Measurements from ENCODE around the gene PCSK6.
"Not testable (repeated sequence)": the region's sequence is repeated elsewhere in the genome, so short reads cannot be mapped to it uniquely, and the experiment has no call there.

The PCSK6 gene

GRCh38 chr15:101461097-101461496 lies 28.4 kb downstream of the PCSK6 start:
- Histone ChIP-seq H3K9ac (ENCODE audit: low read depth in 1 of 2, low read length in 2 of 2) (no peak overlapping the region), H3K36me3 (ENCODE audit: control insufficient read depth in 2 of 2, insufficient read depth in 2 of 2, low read length in 2 of 2) (no peaks in the 10 kb centered on the region), H3K9me3 (ENCODE audit: control insufficient read depth in 2 of 2, low read length in 2 of 2) (no peaks in the 10 kb centered on the region), H3K27ac (ENCODE audit: low read depth in 2 of 2, low read length in 2 of 2) (no peak overlapping the region), H3K27me3 (ENCODE audit: control insufficient read depth in 2 of 2, insufficient read depth in 2 of 2, low read length in 2 of 2) (no peaks in the 10 kb centered on the region), H3K4me3 (ENCODE audit: low read length in 2 of 2) (no peak overlapping the region), H3K4me1 (ENCODE audit: control insufficient read depth in 2 of 2, insufficient read depth in 2 of 2, low read length in 2 of 2) (peaks cover 0 to 7% of the 10 kb centered on the region in 2 donors)

- Histone ChIP-seq H3K27me3 (ENCODE audit: control insufficient read depth in 2 of 2, insufficient read depth in 2 of 2, low read length in 2 of 2) (no peaks in the 10 kb centered on the region), H3K9ac (ENCODE audit: low read depth in 1 of 2, low read length in 2 of 2) (no peak overlapping the region), H3K9me3 (ENCODE audit: control insufficient read depth in 2 of 2, low read length in 2 of 2) (no peaks in the 10 kb centered on the region), H3K4me1 (ENCODE audit: control insufficient read depth in 2 of 2, insufficient read depth in 2 of 2, low read length in 2 of 2) (peaks cover 0 to 7% of the 10 kb centered on the region in 2 donors), H3K4me3 (ENCODE audit: low read length in 2 of 2) (no peak overlapping the region), H3K27ac (ENCODE audit: low read depth in 2 of 2, low read length in 2 of 2) (peak overlapping the region in 1 of 2 donors; percentile 27), H3K36me3 (ENCODE audit: control insufficient read depth in 2 of 2, insufficient read depth in 2 of 2, low read length in 2 of 2) (no peaks in the 10 kb centered on the region)
Observed at GRCh38 chr15:101459579-101460300, 29.8 kb downstream of the PCSK6 start.

GRCh38 chr15:101458908-101459578 lies 30.5 kb downstream of the PCSK6 start:
- Histone ChIP-seq H3K9me3 (ENCODE audit: control insufficient read depth in 2 of 2, low read length in 2 of 2) (no peaks in the 10 kb centered on the region), H3K4me3 (ENCODE audit: low read length in 2 of 2) (no peak overlapping the region), H3K36me3 (ENCODE audit: control insufficient read depth in 2 of 2, insufficient read depth in 2 of 2, low read length in 2 of 2) (no peaks in the 10 kb centered on the region), H3K27ac (ENCODE audit: low read depth in 2 of 2, low read length in 2 of 2) (peak overlapping the region; percentile 3 to 57), H3K9ac (ENCODE audit: low read depth in 1 of 2, low read length in 2 of 2) (no peak overlapping the region), H3K4me1 (ENCODE audit: control insufficient read depth in 2 of 2, insufficient read depth in 2 of 2, low read length in 2 of 2) (peaks cover 0 to 7% of the 10 kb centered on the region in 2 donors), H3K27me3 (ENCODE audit: control insufficient read depth in 2 of 2, insufficient read depth in 2 of 2, low read length in 2 of 2) (no peaks in the 10 kb centered on the region)

DNA sequence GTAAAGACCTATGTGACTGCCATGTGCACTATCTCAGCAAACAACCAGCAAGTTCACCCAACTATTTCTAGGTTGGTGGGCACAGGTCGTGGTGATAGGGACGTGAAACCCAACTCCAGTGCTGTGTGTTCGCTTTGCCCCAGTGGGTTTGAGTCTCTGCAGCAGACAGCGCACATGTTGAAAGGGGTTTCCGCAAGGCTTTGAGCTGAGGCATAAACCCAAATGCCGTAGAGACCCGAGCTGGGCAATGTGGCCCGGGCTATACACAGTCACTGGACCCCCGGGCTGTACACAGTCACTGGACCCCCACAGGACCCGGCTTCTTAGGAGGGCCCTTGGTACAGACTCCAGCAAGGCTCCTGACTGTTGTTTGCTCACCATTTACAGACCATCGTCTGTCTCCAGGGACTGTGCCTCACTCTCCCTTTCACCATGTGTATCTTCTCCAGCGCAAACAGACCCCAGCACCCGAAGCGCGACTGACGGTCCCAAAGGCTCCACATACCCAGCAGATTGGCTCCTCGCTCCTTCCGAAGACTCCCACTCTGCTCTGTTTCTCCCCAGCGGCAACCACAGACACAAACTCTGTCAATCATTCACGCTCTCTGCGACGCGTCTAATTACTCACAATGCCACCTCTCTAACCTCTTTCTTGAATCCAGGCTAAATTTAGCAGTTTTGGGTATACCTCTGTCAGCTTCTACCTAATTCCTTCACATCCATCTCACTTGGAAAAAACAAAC lies 31.2 kb downstream of the PCSK6 start:
- Histone ChIP-seq H3K9ac (ENCODE audit: low read depth in 1 of 2, low read length in 2 of 2) (no peak overlapping the region), H3K9me3 (ENCODE audit: control insufficient read depth in 2 of 2, low read length in 2 of 2) (no peaks in the 10 kb centered on the region), H3K4me1 (ENCODE audit: control insufficient read depth in 2 of 2, insufficient read depth in 2 of 2, low read length in 2 of 2) (peaks cover 0 to 3% of the 10 kb centered on the region in 2 donors), H3K27me3 (ENCODE audit: control insufficient read depth in 2 of 2, insufficient read depth in 2 of 2, low read length in 2 of 2) (no peaks in the 10 kb centered on the region), H3K4me3 (ENCODE audit: low read length in 2 of 2) (no peak overlapping the region), H3K27ac (ENCODE audit: low read depth in 2 of 2, low read length in 2 of 2) (peak overlapping the region; percentile 3 to 57), H3K36me3 (ENCODE audit: control insufficient read depth in 2 of 2, insufficient read depth in 2 of 2, low read length in 2 of 2) (no peaks in the 10 kb centered on the region)

GRCh38 chr15:101457696-101458095 lies 31.8 kb downstream of the PCSK6 start:
- H3K9ac ChIP-seq (ENCODE audit: low read depth in 1 of 2, low read length in 2 of 2) = no peak overlapping the region
- no peaks in the 10 kb centered on the region for H3K4me1 ChIP-seq (ENCODE audit: control insufficient read depth in 2 of 2, insufficient read depth in 2 of 2, low read length in 2 of 2)
- no peak overlapping the region for H3K4me3 ChIP-seq (ENCODE audit: low read length in 2 of 2)
- H3K27me3 ChIP-seq (ENCODE audit: control insufficient read depth in 2 of 2, insufficient read depth in 2 of 2, low read length in 2 of 2) = no peaks in the 10 kb centered on the region
- no peaks in the 10 kb centered on the region for H3K36me3 ChIP-seq (ENCODE audit: control insufficient read depth in 2 of 2, insufficient read depth in 2 of 2, low read length in 2 of 2)
- no peak overlapping the region for H3K27ac ChIP-seq (ENCODE audit: low read depth in 2 of 2, low read length in 2 of 2)
- H3K9me3 ChIP-seq (ENCODE audit: control insufficient read depth in 2 of 2, low read length in 2 of 2) = no peaks in the 10 kb centered on the region

DNA sequence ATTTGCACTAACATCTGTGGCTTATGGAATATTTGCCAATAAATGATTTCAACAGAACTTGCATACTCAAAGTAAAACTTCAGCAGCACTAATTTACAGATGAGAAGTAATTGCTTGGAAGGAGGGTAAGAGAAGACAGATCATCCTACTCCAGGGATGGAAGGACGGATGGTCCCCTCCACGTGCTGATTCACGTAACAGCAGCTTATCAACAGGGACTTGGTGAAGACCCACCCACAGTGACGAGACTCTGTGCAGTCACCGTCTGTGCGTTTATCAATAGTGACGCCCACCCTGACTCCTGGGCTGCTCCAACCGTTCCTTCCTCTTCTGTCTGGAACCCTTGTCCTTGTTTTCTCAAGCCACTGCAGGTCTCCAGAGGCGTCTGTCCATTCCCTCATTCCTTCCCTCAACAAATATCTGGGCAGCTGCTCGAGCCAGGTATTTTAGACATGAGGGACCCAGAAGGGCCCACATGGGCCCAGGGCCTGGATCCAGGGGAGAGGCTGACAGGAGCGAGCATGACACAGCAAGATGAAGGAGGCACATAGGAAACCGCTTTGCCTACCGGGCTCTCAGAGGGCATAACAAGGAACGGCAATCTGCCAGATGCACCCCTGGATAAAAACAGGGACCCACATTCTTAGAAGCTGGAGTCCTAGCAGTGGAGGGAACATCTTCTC lies 33.3 kb downstream of the PCSK6 start:
- no peaks in the 10 kb centered on the region for H3K36me3 ChIP-seq (ENCODE audit: control insufficient read depth in 2 of 2, insufficient read depth in 2 of 2, low read length in 2 of 2)
- no peak overlapping the region for H3K9ac ChIP-seq (ENCODE audit: low read depth in 1 of 2, low read length in 2 of 2)
- no peak overlapping the region for H3K4me3 ChIP-seq (ENCODE audit: low read length in 2 of 2)
- no peaks in the 10 kb centered on the region for H3K27me3 ChIP-seq (ENCODE audit: control insufficient read depth in 2 of 2, insufficient read depth in 2 of 2, low read length in 2 of 2)
- H3K9me3 ChIP-seq (ENCODE audit: control insufficient read depth in 2 of 2, low read length in 2 of 2) = no peaks in the 10 kb centered on the region
- H3K27ac ChIP-seq (ENCODE audit: low read depth in 2 of 2, low read length in 2 of 2) = no peak overlapping the region
- no peaks in the 10 kb centered on the region for H3K4me1 ChIP-seq (ENCODE audit: control insufficient read depth in 2 of 2, insufficient read depth in 2 of 2, low read length in 2 of 2)

DNA sequence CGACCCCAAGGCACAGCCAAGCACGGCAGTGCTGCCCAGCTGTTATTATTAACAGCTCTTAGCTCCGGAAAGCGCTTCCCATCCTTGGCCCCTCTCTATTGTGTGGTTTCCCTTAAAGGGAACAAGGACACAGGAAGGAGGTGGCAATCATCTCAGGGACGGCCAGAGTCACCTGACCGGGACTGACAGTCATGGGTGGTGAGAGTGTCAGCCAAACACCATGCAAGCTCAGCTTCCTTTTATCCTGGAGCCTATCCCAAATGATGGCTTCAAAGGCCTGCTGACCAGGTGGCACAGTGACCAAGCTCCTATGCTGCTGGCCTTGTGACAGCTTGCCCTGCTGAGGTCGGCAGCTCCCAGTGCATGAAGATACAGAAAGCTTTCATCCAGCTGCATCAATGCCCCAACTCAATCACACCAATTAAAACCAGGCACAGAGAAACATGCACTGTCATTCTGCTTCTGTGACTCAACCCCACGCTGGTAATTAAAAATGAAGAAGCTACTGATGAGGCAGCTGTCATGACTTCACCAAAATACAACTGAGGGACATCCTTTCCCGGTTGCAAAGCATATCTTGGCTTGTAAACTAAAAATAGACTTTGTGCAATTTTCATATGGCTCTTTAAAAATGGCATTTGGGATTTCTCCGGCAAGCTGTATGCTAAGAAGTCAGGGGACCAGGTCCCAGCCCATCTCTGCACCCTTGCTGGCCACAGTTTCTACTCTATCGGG lies 34.0 kb downstream of the PCSK6 start:
- Histone ChIP-seq H3K9me3 (ENCODE audit: control insufficient read depth in 2 of 2, low read length in 2 of 2) (no peaks in the 10 kb centered on the region), H3K27ac (ENCODE audit: low read depth in 2 of 2, low read length in 2 of 2) (no peak overlapping the region), H3K9ac (ENCODE audit: low read depth in 1 of 2, low read length in 2 of 2) (no peak overlapping the region), H3K27me3 (ENCODE audit: control insufficient read depth in 2 of 2, insufficient read depth in 2 of 2, low read length in 2 of 2) (no peaks in the 10 kb centered on the region), H3K36me3 (ENCODE audit: control insufficient read depth in 2 of 2, insufficient read depth in 2 of 2, low read length in 2 of 2) (no peaks in the 10 kb centered on the region), H3K4me1 (ENCODE audit: control insufficient read depth in 2 of 2, insufficient read depth in 2 of 2, low read length in 2 of 2) (no peaks in the 10 kb centered on the region), H3K4me3 (ENCODE audit: low read length in 2 of 2) (no peak overlapping the region)

DNA sequence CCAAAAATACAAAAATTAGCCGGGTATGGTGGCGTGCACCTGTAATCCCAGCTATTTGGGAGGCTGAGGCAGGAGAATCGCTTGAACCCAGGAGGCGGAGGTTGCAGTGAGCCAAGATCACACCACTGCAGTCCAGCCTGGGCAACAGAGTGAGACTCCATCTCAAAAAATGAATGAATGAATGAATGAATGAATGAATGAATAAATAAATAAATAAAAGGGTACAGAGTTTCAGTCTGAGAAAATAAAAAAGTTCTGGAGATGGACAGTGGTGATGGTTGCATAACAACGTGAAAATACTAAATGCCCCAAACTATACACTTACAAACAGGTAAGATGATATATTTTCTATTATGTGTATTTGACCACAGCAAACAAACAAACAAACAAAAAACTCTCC lies 34.7 kb downstream of the PCSK6 start:
- H3K27me3 ChIP-seq (ENCODE audit: control insufficient read depth in 2 of 2, insufficient read depth in 2 of 2, low read length in 2 of 2); H3K27ac ChIP-seq (ENCODE audit: low read depth in 2 of 2, low read length in 2 of 2); H3K9ac ChIP-seq (ENCODE audit: low read depth in 1 of 2, low read length in 2 of 2); H3K4me1 ChIP-seq (ENCODE audit: control insufficient read depth in 2 of 2, insufficient read depth in 2 of 2, low read length in 2 of 2); H3K9me3 ChIP-seq (ENCODE audit: control insufficient read depth in 2 of 2, low read length in 2 of 2); H3K36me3 ChIP-seq (ENCODE audit: control insufficient read depth in 2 of 2, insufficient read depth in 2 of 2, low read length in 2 of 2); H3K4me3 ChIP-seq (ENCODE audit: low read length in 2 of 2): not testable (repeated sequence)

GRCh38 chr15:101454365-101454764 lies 35.1 kb downstream of the PCSK6 start:
- H3K27me3 ChIP-seq (ENCODE audit: control insufficient read depth in 2 of 2, insufficient read depth in 2 of 2, low read length in 2 of 2) = no peaks in the 10 kb centered on the region
- no peaks in the 10 kb centered on the region for H3K9me3 ChIP-seq (ENCODE audit: control insufficient read depth in 2 of 2, low read length in 2 of 2)
- no peak overlapping the region for H3K9ac ChIP-seq (ENCODE audit: low read depth in 1 of 2, low read length in 2 of 2)
- no peak overlapping the region for H3K4me3 ChIP-seq (ENCODE audit: low read length in 2 of 2)
- H3K27ac ChIP-seq (ENCODE audit: low read depth in 2 of 2, low read length in 2 of 2) = no peak overlapping the region
- H3K36me3 ChIP-seq (ENCODE audit: control insufficient read depth in 2 of 2, insufficient read depth in 2 of 2, low read length in 2 of 2) = no peaks in the 10 kb centered on the region
- peaks cover 0 to 3% of the 10 kb centered on the region in 2 donors for H3K4me1 ChIP-seq (ENCODE audit: control insufficient read depth in 2 of 2, insufficient read depth in 2 of 2, low read length in 2 of 2)
